Measurements from ENCODE around the gene C2CD2. TPM values are rescaled to one million over a fixed set of nuclear protein-coding genes. Genes with fewer than 3 reads are reported as not detected.

C2CD2 gene
- total RNA-seq, 1 experiment from 2014 or later: 9.2 TPM

DNA sequence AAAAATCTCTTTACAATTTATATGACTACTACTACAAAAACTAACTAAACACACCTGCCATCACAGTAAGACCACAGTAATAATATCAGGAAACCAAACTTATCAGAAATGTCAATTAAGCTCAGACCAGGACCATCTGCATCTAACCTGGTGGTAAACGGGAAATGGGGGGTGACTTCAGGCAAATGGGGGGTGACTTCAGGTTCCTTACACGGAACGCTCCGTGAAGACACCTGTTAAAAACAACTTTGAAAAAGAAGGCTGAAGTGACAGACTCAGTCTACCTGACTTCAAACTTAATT is 90.4 kb downstream of the C2CD2 start:
- no peaks in the 10 kb centered on the region for H3K27me3 ChIP-seq (replicated peaks; ENCODE audit: insufficient read depth, low read depth, low read length, poor library complexity)
- no peak overlapping the region for H3K27ac ChIP-seq (ENCODE audit: low read depth, low read length, poor library complexity, severe bottlenecking)
- POLR2A ChIA-PET (ENCODE audit: low non-redundant PET): interaction anchor here (0.6 kb wide), 1 partner anchor 112 kb away, joined by 11 read pairs; no protein-coding TSS in a partner anchor
- no TSS peak for BruUV-seq (replicated peaks)
- CTCF ChIA-PET: no interaction called here
- no peaks in the 10 kb centered on the region for H3K9me3 ChIP-seq (ENCODE audit: low read depth, low read length, poor library complexity, severe bottlenecking)
- DNase-seq (ENCODE audit: low spot score): no peak
- TF ChIP-seq, protein P1, sequence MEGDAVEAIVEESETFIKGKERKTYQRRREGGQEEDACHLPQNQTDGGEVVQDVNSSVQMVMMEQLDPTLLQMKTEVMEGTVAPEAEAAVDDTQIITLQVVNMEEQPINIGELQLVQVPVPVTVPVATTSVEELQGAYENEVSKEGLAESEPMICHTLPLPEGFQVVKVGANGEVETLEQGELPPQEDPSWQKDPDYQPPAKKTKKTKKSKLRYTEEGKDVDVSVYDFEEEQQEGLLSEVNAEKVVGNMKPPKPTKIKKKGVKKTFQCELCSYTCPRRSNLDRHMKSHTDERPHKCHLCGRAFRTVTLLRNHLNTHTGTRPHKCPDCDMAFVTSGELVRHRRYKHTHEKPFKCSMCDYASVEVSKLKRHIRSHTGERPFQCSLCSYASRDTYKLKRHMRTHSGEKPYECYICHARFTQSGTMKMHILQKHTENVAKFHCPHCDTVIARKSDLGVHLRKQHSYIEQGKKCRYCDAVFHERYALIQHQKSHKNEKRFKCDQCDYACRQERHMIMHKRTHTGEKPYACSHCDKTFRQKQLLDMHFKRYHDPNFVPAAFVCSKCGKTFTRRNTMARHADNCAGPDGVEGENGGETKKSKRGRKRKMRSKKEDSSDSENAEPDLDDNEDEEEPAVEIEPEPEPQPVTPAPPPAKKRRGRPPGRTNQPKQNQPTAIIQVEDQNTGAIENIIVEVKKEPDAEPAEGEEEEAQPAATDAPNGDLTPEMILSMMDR (conservative IDR thresholded peaks at IDR 0.05; ENCODE audit: low read depth, low read length): no peak
- no peak for TF ChIP-seq EZH2 (IDR thresholded peaks at IDR 0.05; ENCODE audit: borderline replicate concordance, low read depth, low read length, poor library complexity, severe bottlenecking)
- no peaks in the 10 kb centered on the region for H3K4me1 ChIP-seq (ENCODE audit: insufficient read depth, low read length, poor library complexity, severe bottlenecking)
- no peaks in the 10 kb centered on the region for H3K36me3 ChIP-seq (ENCODE audit: insufficient read depth, low read length, poor library complexity, severe bottlenecking)
- H3K4me3 ChIP-seq (ENCODE audit: low read depth, low read length, poor library complexity, severe bottlenecking): no peak overlapping the region
- intact Hi-C loops (cut with micrococcal nuclease; ENCODE audit: unreplicated experiment): no loop called here

DNA sequence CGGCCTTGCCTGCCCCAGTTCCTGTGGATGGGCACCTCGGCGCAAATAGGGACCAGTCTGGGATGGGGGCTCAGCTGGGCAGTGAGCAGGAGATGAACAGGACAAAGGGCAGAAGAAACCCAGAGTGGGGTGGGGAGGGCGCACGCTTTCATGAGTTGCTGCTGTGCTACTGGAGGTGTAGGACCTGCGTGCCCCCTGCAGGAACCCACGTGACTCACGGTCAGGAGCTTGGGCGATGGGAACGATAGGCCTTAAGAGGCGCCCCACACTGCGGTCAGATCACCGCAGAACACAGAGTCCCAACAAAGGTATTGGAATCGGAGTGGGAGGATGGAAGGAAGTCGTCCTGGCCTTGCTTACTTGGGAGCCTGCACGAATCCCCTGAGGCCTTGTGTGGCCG is 91.8 kb downstream of the C2CD2 start:
- Histone ChIP-seq H3K4me3 (ENCODE audit: low read depth, low read length, poor library complexity, severe bottlenecking) (no peak overlapping the region), H3K36me3 (ENCODE audit: insufficient read depth, low read length, poor library complexity, severe bottlenecking) (no peaks in the 10 kb centered on the region), H3K27me3 (replicated peaks; ENCODE audit: insufficient read depth, low read depth, low read length, poor library complexity) (no peaks in the 10 kb centered on the region), H3K27ac (ENCODE audit: low read depth, low read length, poor library complexity, severe bottlenecking) (no peak overlapping the region), H3K4me1 (ENCODE audit: insufficient read depth, low read length, poor library complexity, severe bottlenecking) (no peaks in the 10 kb centered on the region), H3K9me3 (ENCODE audit: low read depth, low read length, poor library complexity, severe bottlenecking) (no peaks in the 10 kb centered on the region)
- TF ChIP-seq EZH2 (IDR thresholded peaks at IDR 0.05; ENCODE audit: borderline replicate concordance, low read depth, low read length, poor library complexity, severe bottlenecking): no peak
- TF ChIP-seq, protein P1 (conservative IDR thresholded peaks at IDR 0.05; ENCODE audit: low read depth, low read length): no peak
- intact Hi-C loops (cut with micrococcal nuclease; ENCODE audit: unreplicated experiment): no loop called here
- CTCF ChIA-PET: no interaction called here
- POLR2A ChIA-PET (ENCODE audit: low non-redundant PET): no interaction called here
- BruUV-seq (replicated peaks): no TSS peak
- no peak for DNase-seq (ENCODE audit: low spot score)

DNA sequence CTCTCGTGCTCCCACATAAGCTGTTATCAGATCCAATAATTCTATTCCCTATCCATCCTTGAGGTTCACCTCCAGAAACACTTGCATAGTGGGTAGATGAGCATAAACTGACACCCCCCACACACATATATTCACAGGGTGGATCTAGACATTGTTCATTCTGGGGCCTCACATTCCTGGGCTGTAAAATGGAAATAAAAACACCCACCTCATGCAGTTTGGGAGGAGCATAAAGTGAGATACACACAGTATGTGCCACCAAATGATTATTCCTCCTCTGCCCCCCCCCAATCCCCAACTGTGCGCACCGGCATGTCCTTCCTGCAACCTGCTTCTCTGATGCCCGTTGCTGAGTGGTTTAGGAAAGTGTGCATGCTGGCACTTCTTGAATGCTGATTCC is 92.6 kb downstream of the C2CD2 start:
- no TSS peak for BruUV-seq (replicated peaks)
- H3K4me3 ChIP-seq (ENCODE audit: low read depth, low read length, poor library complexity, severe bottlenecking): no peak overlapping the region
- intact Hi-C loops (cut with micrococcal nuclease; ENCODE audit: unreplicated experiment): no loop called here
- H3K4me1 ChIP-seq (ENCODE audit: insufficient read depth, low read length, poor library complexity, severe bottlenecking): no peaks in the 10 kb centered on the region
- ChIA-PET CTCF (no interaction called here), POLR2A (ENCODE audit: low non-redundant PET) (no interaction called here)
- no peak overlapping the region for H3K27ac ChIP-seq (ENCODE audit: low read depth, low read length, poor library complexity, severe bottlenecking)
- no peak for DNase-seq (ENCODE audit: low spot score)
- H3K9me3 ChIP-seq (ENCODE audit: low read depth, low read length, poor library complexity, severe bottlenecking): no peaks in the 10 kb centered on the region
- peaks cover 4% of the 10 kb centered on the region for H3K36me3 ChIP-seq (ENCODE audit: insufficient read depth, low read length, poor library complexity, severe bottlenecking)
- H3K27me3 ChIP-seq (replicated peaks; ENCODE audit: insufficient read depth, low read depth, low read length, poor library complexity): no peaks in the 10 kb centered on the region
- TF ChIP-seq, protein P1 (conservative IDR thresholded peaks at IDR 0.05; ENCODE audit: low read depth, low read length): no peak
- no peak for TF ChIP-seq EZH2 (IDR thresholded peaks at IDR 0.05; ENCODE audit: borderline replicate concordance, low read depth, low read length, poor library complexity, severe bottlenecking)
